Mesenchymal stem cell (in vitro differentiated cells and primary cell): Measurements from ENCODE around the gene FOXN3.
"Not testable (repeated sequence)": the region's sequence is repeated elsewhere in the genome, so short reads cannot be mapped to it uniquely, and the experiment has no call there.

Source experiments
- DNase-seq: peaks from one replicate; pipeline ENCODE4 v3.0.0-alpha.2; 2013
- H2AFZ ChIP-seq: one replicate; pipeline ENCODE4 v1.6.1; 2013; ENCODE audit warnings: low read depth, mild to moderate bottlenecking, control low read depth, inconsistent platforms, low read length, moderate library complexity
- H2AK5ac ChIP-seq: 2 replicates; pipeline ENCODE4 v1.6.1; 2013; ENCODE audit warnings: low read length, moderate library complexity, mild to moderate bottlenecking, inconsistent platforms; ENCODE audit not compliant: severe bottlenecking
- H2BK120ac ChIP-seq: one replicate; pipeline ENCODE4 v1.6.1; 2013; ENCODE audit warnings: low read depth, mild to moderate bottlenecking, inconsistent platforms, low read length, moderate library complexity
- H2BK12ac ChIP-seq, 2 experiments: one replicate each; pipeline ENCODE4 v1.6.1; 2013; ENCODE audit warnings: inconsistent platforms in 2 of 2, low read length in 2 of 2, mild to moderate bottlenecking in 2 of 2, moderate library complexity in 2 of 2, control low read depth in 1 of 2
- H2BK15ac ChIP-seq: one replicate; pipeline ENCODE4 v1.6.1; 2013; ENCODE audit warnings: mild to moderate bottlenecking, low read depth, inconsistent platforms; ENCODE audit not compliant: poor library complexity, severe bottlenecking
- H2BK5ac ChIP-seq: 2 replicates; pipeline ENCODE4 v1.6.1; 2013; ENCODE audit warnings: low read depth, mild to moderate bottlenecking, low read length, control low read depth, inconsistent platforms; ENCODE audit not compliant: poor library complexity, severe bottlenecking
- H3K14ac ChIP-seq, 2 experiments: one replicate each; pipeline ENCODE4 v1.6.1; 2013; ENCODE audit warnings: inconsistent platforms in 2 of 2, low read length in 2 of 2, control low read depth in 1 of 2, mild to moderate bottlenecking in 1 of 2, moderate library complexity in 1 of 2
- H3K18ac ChIP-seq, 2 experiments: one replicate each; pipeline ENCODE4 v1.6.1; 2013; ENCODE audit warnings: inconsistent platforms in 2 of 2, low read length in 2 of 2, control low read depth in 1 of 2, low read depth in 1 of 2, mild to moderate bottlenecking in 1 of 2
- H3K23ac ChIP-seq, 2 experiments: one replicate each; pipeline ENCODE4 v1.6.1; 2013; ENCODE audit warnings: inconsistent platforms in 2 of 2, low read length in 2 of 2, mild to moderate bottlenecking in 2 of 2, moderate library complexity in 2 of 2, control low read depth in 1 of 2
- H3K27ac ChIP-seq: 2 replicates; pipeline ENCODE4 v1.5.1; 2013; ENCODE audit warnings: mild to moderate bottlenecking, moderate library complexity, low read length, control low read depth, inconsistent platforms; ENCODE audit not compliant: poor library complexity, severe bottlenecking
- H3K27me3 ChIP-seq, 2 experiments: 2 replicates each; pipeline versions ENCODE4 v1.6.1 to v1.7.0; 2013; ENCODE audit warnings: low read length in 2 of 2, mild to moderate bottlenecking in 2 of 2, moderate library complexity in 2 of 2, control low read depth in 1 of 2, inconsistent platforms in 1 of 2; ENCODE audit not compliant: control insufficient read depth in 1 of 2, insufficient read depth in 1 of 2
- H3K36me3 ChIP-seq, 2 experiments: 2 replicates each; pipeline versions ENCODE4 v1.6.1 to v1.7.0; 2013; ENCODE audit warnings: low read length in 2 of 2, control low read depth in 1 of 2, inconsistent platforms in 1 of 2, low read depth in 1 of 2, mild to moderate bottlenecking in 1 of 2; ENCODE audit not compliant: insufficient read depth in 2 of 2, control insufficient read depth in 1 of 2
- H3K4ac ChIP-seq, 2 experiments: one replicate each; pipeline ENCODE4 v1.6.1; 2013; ENCODE audit warnings: inconsistent platforms in 2 of 2, low read length in 2 of 2, mild to moderate bottlenecking in 2 of 2, moderate library complexity in 2 of 2, control low read depth in 1 of 2, low read depth in 1 of 2
- H3K4me1 ChIP-seq: 2 replicates; pipeline ENCODE4 v1.6.1; 2013; ENCODE audit warnings: low read depth, low read length, control low read depth; ENCODE audit not compliant: control insufficient read depth, insufficient read depth
- H3K4me2 ChIP-seq: 2 replicates; pipeline ENCODE4 v1.6.1; 2013; ENCODE audit warnings: low read length, mild to moderate bottlenecking, inconsistent platforms; ENCODE audit not compliant: poor library complexity, severe bottlenecking
- H3K4me3 ChIP-seq, 2 experiments: 2 replicates each; pipeline versions ENCODE4 v1.5.1 to v1.7.0; 2013; ENCODE audit warnings: low read length in 2 of 2, mild to moderate bottlenecking in 2 of 2, control low read depth in 1 of 2, low read depth in 1 of 2; ENCODE audit not compliant: insufficient read depth in 1 of 2
- H3K79me1 ChIP-seq: replicated peaks from 2 replicates; pipeline ENCODE4 v1.6.1; 2013; ENCODE audit warnings: mild to moderate bottlenecking, control low read depth, low read length, inconsistent platforms; ENCODE audit not compliant: poor library complexity, severe bottlenecking
- H3K9ac ChIP-seq: 2 replicates; pipeline ENCODE4 v1.7.0; 2013; ENCODE audit warnings: mild to moderate bottlenecking, low read length, moderate library complexity
- H3K9me3 ChIP-seq: 2 replicates; pipeline ENCODE4 v1.7.0; 2013; ENCODE audit warnings: mild to moderate bottlenecking, low read length; ENCODE audit not compliant: control insufficient read depth
- H4K8ac ChIP-seq: one replicate; pipeline ENCODE4 v1.6.1; 2013; ENCODE audit warnings: inconsistent platforms, mild to moderate bottlenecking, low read length, moderate library complexity
- H4K91ac ChIP-seq: one replicate; pipeline ENCODE4 v1.6.1; 2013; ENCODE audit warnings: mild to moderate bottlenecking, low read length, inconsistent platforms
- WGBS: methylation state at CpG from one replicate; pipeline ENCODE4 v1.1.7; 2013; ENCODE audit warnings: mixed read lengths; 5-methylcytosine and 5-hydroxymethylcytosine counted together

FOXN3 gene

DNA sequence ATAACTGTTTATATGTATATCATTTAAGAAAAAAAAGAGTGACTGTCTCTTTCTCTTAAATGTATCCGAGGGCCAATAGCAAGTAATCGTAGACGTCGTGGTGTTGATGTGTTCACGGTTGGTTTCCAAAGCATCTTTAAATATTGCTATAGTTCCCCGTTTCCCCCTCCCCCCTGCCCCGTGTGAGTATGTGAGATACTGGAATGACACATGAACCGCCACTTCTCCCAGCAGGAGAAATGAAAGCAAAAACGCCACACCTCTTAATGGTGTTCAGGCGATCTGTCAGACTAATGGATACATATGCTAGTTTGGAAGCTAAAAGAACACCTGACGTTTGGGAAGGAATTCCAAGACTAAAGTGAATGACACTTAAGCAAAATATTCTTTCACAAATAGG lies 258.3 kb downstream of the FOXN3 start:
- Histone ChIP-seq H3K36me3 (peaks cover 28 to 32% of the 10 kb centered on the region in 2 experiments), H3K27ac (no peak overlapping the region), H2BK5ac (no peak overlapping the region), H2BK120ac (no peak overlapping the region), H3K79me1 (peaks cover 4% of the 10 kb centered on the region), H3K9me3 (no peaks in the 10 kb centered on the region), H3K23ac (no peak overlapping the region), H4K8ac (no peak overlapping the region), H3K4me3 (no peak overlapping the region), H3K9ac (no peak overlapping the region), H2AFZ (no peak overlapping the region), H3K27me3 (no peaks in the 10 kb centered on the region), H3K14ac (no peak overlapping the region), H3K4me2 (no peak overlapping the region), H4K91ac (no peak overlapping the region), H3K4me1 (peaks cover 7% of the 10 kb centered on the region), H2AK5ac (no peak overlapping the region), H2BK15ac (no peak overlapping the region), H3K18ac (no peak overlapping the region), H2BK12ac (no peak overlapping the region), H3K4ac (no peak overlapping the region)
- 97% methylated on average over 9 of the region's 11 CpGs for WGBS
- no peak for DNase-seq

- H2AK5ac ChIP-seq, H2BK15ac ChIP-seq, H3K4me3 ChIP-seq, H2BK5ac ChIP-seq, DNase-seq, H3K4me1 ChIP-seq, H3K18ac ChIP-seq, H3K4ac ChIP-seq, H3K27me3 ChIP-seq, H3K14ac ChIP-seq, H3K4me2 ChIP-seq, H2BK12ac ChIP-seq, H2AFZ ChIP-seq, H4K91ac ChIP-seq, H2BK120ac ChIP-seq, H3K79me1 ChIP-seq, H3K27ac ChIP-seq, H4K8ac ChIP-seq, H3K23ac ChIP-seq, H3K9ac ChIP-seq, H3K9me3 ChIP-seq: not testable (repeated sequence)
- 94% methylated on average over 6 of the region's 7 CpGs for WGBS
- H3K36me3 ChIP-seq, result peaks cover 24 to 29% of the 10 kb centered on the region in 2 experiments
Observed at GRCh38 chr14:89158104-89158503, 258.9 kb downstream of the FOXN3 start.

DNA sequence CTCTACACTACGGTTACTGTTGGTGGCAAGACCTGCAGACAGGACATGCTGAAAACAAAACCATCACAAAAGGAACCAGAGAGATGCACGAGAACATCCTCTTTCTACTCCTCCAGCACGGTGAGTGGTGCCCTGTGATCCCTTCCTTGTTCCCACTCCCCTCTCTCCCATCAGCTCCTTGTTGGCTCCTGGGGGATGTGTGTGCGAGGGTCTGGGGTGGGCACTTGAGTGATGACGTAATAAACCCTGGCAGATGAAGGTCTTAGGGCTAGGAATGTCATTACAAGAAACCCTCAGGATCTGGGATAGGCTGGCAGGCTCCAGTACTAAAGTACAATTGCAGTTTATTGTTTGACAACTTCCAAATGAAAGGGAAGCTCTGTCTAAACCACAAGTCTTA lies 261.5 kb downstream of the FOXN3 start:
- H2BK5ac ChIP-seq, result no peak overlapping the region
- H2BK15ac ChIP-seq, result no peak overlapping the region
- no peak overlapping the region for H3K14ac ChIP-seq
- no peak overlapping the region for H2AFZ ChIP-seq
- no peaks in the 10 kb centered on the region for H3K27me3 ChIP-seq
- H4K8ac ChIP-seq, result no peak overlapping the region
- H3K27ac ChIP-seq, result no peak overlapping the region
- H3K9me3 ChIP-seq, result no peaks in the 10 kb centered on the region
- no peak overlapping the region for H3K18ac ChIP-seq
- DNase-seq, result no peak
- H2BK12ac ChIP-seq, result no peak overlapping the region
- H2BK120ac ChIP-seq, result no peak overlapping the region
- no peak overlapping the region for H3K4ac ChIP-seq
- H3K36me3 ChIP-seq, result peaks cover 3 to 15% of the 10 kb centered on the region in 2 experiments
- peaks cover 2% of the 10 kb centered on the region for H3K4me1 ChIP-seq
- no peak overlapping the region for H4K91ac ChIP-seq
- peaks cover 4% of the 10 kb centered on the region for H3K79me1 ChIP-seq
- 89% methylated on average over 4 of the region's 5 CpGs for WGBS
- H3K4me2 ChIP-seq, result no peak overlapping the region
- H3K23ac ChIP-seq, result no peak overlapping the region
- no peak overlapping the region for H3K4me3 ChIP-seq
- no peak overlapping the region for H3K9ac ChIP-seq
- no peak overlapping the region for H2AK5ac ChIP-seq

GRCh38 chr14:89151693-89152092 lies 265.3 kb downstream of the FOXN3 start:
- H3K27ac ChIP-seq, H3K27me3 ChIP-seq, H2AFZ ChIP-seq, H4K91ac ChIP-seq, H3K9me3 ChIP-seq, H2BK120ac ChIP-seq, H3K4me2 ChIP-seq, H2BK15ac ChIP-seq, H3K4ac ChIP-seq, H3K18ac ChIP-seq, DNase-seq, H3K9ac ChIP-seq, H3K79me1 ChIP-seq, H3K36me3 ChIP-seq, H3K4me3 ChIP-seq, H3K14ac ChIP-seq, H2BK12ac ChIP-seq, H3K4me1 ChIP-seq, H4K8ac ChIP-seq, H3K23ac ChIP-seq, H2BK5ac ChIP-seq, H2AK5ac ChIP-seq: not testable (repeated sequence)
- 75% methylated on average over 1 of the region's 2 CpGs for WGBS
